ENCODE results near the gene TNFRSF13B. TPM values are rescaled to one million over a fixed set of nuclear protein-coding genes. Genes with fewer than 3 reads are reported as not detected.
"Not testable (repeated sequence)": the region's sequence is repeated elsewhere in the genome, so short reads cannot be mapped to it uniquely, and the experiment has no call there.

Gene TNFRSF13B
- polyA plus RNA-seq, 1 donor, result 0.13 TPM

DNA sequence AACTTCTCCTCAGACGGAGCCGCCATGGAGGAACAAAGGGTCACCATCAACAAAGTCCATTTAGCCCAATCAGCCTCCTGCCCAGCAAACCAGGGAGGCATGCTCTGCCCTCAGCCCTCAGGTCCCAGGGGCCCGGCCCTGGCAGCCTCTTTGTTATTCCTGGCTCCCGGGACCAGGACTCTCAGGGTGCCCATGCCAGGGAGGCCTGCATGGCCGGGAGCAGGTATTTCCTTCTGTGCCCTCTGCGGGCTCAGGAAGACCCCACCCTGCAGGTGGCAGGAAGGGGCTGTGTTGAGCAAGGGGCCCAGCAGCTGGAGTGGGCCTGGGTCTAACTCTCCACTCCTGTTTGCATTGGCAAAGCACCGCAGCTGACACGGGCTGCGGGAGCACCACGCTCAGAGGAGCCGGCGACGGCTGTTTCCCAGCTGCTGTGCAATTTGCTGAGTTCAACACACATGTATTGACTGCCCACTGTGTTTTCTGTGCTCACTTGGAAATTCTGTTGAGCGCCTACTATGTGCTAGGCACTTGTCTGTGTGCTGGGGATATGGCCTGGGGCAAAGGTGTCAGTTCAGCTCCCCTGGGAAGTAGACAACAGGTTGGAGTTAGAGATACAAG lies 33.2 kb upstream of the TNFRSF13B start:
- DNase-seq (ENCODE audit: low read depth), result not testable (repeated sequence)

DNA sequence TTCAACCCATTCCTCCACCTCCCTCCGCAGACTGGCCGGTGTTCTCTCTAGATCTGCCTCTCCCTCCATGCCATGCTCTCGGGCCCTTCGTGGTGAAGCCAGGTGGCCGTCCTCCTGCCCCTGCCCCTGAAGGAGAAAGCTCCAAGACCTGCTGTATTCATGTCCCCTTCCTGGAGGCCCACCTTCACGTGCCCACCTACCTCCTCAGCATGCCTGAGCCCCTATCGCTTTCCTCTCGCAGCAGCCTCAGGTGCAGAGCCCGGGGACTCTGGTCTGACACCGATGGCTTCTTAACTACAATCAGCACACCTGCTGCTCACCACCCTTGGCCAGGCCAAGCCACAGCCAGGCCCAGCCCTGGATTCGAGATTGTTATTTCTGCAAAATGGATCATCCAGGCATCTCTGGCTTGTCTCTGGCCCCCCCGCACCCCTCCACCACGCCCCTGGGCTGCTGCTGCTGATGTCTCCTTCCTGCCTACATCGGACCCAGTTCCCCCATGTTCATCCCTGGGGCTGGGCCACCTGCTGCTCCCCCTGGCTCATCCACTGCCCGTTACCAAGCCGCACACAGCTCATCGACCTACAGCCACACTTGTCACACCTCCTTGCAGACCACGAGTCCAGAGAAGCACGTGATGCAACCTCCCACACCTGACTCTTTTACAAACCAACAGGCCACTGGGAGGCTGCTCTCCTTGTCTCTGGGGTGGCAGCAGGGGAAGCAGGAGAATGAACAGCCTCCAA lies 32.5 kb upstream of the TNFRSF13B start:
- DNase-seq (ENCODE audit: low read depth), result no peak

DNA sequence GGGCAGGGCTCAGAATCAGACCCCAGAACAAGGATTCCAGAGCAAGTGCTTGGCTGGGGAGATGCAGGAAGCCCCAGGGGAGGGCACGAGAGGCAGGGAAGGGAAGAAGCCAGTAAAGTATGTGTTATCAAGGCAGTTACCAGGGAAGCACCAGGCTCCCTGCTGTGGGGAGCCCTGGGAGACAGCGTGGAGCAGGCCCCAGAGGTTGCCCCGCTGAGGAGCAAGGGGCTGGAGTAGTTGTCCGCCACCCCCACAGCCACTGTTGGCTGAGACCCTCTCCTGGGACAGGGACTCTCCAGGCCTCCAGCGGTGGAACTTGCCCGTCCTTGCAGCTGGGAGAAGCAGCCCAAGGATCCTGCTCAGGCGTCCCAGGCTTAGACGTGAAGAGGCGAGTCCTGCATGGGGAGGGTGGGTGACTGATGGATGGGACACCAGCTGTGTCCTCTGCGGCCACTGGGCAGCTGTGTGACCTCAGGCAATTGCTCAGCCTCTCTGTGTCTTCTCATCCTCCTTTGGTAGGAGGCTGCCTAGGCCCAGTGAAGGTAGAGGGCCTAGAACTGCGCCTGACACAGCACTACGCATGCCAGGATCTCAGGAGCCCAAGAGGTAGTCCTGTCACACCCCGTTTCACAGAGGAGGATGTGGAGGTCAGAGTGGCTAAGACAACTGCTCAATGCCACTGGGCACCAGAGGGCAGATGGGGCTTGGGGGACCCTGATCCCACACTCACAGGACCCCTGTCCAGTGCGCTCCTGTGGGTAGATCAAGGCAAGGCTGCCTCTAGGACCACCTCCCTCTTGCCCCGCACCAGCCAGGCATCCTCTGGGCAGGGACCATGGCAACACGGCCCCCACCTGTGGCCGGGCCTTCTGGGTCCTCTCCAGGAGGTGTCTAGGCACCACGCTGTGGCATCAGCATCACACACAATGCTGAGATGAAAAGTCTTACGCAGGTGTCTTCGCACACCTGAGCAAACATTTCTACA lies 31.1 kb upstream of the TNFRSF13B start:
- not testable (repeated sequence) for DNase-seq (ENCODE audit: low read depth)

DNA sequence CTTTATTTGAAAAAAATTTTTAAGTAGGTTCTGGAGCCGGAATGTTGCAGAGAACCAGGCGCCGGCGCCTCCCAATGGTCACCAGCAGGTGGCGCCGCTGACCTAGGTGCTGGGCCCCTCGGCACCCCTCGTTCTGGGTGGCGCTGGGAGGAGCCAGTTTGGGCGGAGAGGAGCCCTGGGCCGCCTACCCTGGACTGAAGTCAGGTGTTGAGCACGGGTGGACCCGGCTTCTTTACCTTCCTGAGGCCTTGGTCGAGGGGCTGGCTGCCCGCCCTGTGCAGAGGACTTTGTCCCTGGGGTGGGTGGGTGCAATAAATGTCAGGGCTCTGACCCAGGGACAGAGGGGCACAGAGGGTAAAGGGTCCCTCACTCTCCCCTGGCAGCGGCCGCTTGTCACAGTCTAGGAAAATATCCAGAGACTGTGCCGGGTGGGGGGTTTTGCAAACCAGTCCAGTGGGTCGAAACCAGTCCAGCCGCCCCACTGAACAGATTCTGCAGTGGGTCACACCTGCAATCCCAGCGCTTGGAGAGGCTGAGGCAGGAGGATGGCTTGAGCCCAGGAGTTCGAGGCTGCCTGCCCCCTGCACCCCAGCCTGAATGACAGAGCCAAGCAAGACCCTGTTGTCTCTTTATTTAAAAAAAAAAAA lies 30.1 kb upstream of the TNFRSF13B start:
- DNase-seq (ENCODE audit: low read depth), result no peak

DNA sequence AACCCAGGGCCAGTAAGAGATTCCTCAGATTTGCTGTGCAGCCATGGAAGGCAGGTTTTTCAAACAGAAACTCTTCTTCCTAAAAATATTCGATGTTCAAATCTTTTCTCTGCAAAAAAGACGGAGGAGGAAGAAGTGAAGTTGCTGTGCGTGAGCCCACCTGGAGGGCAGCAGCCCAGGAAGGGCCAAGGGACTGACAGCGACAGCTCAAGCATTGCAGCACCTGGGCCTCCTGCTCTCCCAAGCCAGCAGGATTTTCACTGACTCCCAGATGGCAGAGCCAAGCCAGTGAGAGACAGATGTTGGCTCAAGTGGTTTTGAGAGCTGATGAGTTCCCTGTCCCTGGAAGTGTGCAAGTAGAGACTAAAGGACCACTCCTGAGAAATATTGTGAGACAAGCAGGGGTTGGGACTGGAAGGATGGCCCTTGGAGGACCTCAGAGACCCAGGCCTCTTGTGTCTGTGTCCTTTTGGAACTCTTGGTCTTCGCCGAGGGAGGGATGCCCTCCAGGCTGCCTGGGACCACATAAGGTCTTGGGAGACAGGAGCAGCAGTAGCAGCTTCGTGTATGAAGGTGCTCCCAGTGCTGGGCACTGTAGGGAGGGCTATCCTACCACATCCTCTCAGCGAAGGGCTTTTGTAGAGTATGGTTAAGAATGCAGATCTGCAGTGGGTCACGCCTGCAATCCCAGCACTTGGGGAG lies 29.3 kb upstream of the TNFRSF13B start:
- no peak for DNase-seq (ENCODE audit: low read depth)

DNA sequence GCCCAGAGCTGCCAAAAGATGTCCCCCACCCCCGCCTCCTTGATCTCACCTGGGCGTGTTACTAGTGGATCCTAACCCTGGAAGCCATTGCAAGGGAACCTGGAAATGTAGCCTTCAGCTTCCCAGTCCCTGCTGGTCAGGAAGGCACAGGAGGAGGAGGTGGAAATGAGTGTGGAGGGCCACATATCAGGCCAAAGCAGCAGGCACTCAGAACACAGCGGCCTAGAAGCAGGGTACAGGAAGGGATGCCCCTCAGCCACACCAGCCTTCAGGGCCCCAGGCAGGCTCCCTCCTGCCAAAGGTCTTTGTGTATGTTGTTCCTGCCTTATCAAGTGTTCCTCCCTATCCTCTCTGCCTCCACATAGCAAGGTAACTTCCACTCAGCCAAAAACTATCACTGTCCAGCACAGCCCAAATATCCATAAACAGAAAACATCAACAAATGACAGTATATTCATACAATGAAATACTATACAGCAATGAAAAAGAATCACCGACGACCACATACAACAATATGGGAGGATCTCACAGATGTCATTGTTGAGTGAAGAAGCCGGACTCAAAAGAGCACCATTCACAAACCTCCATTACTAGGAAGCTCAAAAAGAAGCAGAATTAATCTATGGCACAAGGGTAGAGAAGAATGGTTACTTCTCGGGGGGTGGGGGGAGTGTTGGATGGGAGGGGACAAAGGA lies 28.2 kb upstream of the TNFRSF13B start:
- DNase-seq (ENCODE audit: low read depth), result no peak

DNA sequence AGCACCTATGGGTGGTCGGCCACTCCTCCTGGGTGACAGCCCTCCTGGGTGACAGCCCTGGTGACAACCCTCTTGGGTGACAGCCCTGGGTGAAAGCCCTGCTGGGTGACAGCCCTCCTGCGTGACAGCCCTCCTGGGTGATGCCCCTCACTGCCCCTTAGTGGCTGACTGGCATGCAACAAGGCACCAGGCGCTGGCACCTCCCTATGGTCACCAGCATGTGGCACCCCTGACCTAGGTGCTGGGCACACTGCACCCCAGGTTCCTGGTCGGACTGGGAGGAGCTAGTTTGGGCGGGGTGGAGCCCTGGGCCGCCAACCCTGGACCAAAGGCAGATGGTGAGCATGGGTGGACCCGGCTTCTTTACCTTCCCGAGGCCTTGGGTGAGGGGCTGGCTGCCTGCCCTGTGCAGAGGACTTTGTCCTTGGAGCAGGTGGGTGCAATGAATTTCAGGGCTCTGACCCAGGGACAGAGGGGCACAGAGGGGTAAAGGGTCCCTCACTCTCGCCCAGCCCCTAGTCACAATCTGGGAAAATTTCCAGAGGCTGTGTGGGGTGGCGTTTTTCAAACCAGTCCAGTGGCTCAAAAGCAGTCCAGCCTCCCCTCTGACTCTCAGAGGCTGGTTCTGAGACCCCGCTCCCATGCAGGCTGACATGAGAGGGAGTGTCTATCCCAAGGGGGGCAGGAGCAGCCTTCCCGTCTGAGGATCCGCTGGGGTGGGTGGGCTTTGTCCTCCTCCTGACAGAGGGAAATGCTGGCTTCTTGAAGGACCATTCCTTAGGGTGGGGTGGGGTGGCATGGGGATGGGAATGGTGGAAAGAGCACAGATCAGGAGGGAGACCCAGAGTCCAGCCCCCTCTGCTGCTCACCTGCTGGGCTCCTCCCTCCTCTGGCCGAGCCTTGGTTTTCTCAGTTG lies 25.9 kb upstream of the TNFRSF13B start:
- no peak for DNase-seq (ENCODE audit: low read depth)

DNA sequence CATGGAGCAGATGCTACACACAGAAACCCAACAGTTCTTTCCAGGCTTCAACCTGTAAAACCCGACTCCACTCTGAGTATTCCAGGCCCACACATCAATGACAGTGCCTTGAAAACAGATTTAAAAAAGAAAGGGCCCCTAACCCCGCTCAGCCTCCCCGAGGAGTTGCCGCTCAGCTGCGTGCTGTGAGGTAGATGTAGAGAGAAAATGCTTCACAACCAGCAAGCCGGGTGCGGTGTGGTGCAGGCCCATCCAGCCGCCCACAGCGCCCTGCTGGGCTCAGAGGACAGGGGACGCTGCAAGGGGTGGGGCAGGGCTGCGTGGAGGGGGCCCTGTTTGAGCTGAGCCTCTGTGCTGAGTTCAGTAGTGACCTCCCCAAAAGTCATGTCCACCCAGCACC lies 24.8 kb upstream of the TNFRSF13B start:
- not testable (repeated sequence) for DNase-seq (ENCODE audit: low read depth)

DNA sequence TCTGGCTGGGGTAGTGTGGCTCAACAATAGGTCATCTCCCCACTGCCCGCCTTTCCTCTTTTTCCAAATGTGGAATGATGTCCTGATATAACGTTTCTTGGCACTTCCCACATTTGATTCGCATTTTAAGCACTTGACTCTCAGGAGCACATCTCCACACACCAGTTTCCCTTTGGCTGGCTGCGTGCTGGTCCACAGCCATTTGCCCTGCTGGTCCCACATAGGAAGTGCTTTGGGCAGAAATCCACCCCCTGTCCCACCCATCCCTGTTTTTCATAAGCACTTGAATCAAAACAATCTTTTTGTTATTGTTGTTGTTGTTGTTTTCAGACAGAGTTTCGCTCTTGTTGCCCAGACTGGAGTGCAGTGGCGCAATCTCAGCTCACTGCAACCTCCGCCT lies 24.0 kb upstream of the TNFRSF13B start:
- DNase-seq (ENCODE audit: low read depth), result no peak

DNA sequence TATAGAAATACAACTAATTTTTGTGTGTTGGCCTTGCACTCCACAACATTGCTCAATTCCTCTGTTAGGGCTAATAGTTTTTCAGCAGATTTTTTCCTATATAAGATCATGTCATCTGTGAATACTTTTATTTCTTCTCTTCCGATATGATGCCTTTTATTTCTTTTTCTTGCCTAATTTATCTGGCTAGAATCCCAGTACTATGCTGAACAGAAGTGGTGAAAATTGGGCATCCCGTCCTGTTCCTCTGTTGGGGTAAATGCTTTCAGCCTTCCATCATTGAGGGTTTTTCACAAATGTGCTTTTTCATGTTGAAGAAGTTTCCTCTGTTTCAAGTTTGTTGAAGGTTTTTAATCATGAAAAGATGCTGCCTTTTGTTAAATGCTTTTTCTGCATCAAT lies 22.7 kb upstream of the TNFRSF13B start:
- no peak for DNase-seq (ENCODE audit: low read depth)

DNA sequence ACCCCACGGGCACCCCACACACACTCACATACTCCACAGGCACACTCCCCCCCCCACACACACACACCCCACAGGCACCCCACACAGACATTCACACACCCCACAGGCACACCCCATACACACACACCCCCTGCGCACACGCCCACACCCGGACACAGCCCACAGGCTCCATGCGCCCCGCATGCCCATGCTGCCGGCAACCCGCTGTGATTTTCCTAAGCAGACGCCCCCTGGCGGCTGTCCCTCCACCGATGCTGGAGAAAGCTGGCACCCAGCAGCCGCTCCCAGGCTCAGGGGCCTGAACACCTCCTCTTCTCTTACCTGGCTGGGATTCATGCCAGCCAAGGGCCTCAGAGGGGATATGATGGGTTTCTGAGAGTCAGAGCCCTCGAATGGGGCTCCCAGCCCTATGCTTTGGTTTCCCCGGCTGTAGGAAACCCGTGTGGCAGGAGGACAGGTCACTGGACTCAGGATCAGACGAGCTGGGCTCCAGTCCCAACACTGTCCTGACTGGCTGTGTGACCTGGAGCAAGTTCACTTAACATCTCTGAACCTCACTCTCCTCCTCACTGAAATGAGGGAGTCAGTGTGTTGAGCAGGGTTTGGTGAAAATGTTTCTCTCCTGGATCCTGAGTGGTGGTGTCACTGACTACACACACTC lies 19.6 kb upstream of the TNFRSF13B start:
- DNase-seq (ENCODE audit: low read depth), result no peak

DNA sequence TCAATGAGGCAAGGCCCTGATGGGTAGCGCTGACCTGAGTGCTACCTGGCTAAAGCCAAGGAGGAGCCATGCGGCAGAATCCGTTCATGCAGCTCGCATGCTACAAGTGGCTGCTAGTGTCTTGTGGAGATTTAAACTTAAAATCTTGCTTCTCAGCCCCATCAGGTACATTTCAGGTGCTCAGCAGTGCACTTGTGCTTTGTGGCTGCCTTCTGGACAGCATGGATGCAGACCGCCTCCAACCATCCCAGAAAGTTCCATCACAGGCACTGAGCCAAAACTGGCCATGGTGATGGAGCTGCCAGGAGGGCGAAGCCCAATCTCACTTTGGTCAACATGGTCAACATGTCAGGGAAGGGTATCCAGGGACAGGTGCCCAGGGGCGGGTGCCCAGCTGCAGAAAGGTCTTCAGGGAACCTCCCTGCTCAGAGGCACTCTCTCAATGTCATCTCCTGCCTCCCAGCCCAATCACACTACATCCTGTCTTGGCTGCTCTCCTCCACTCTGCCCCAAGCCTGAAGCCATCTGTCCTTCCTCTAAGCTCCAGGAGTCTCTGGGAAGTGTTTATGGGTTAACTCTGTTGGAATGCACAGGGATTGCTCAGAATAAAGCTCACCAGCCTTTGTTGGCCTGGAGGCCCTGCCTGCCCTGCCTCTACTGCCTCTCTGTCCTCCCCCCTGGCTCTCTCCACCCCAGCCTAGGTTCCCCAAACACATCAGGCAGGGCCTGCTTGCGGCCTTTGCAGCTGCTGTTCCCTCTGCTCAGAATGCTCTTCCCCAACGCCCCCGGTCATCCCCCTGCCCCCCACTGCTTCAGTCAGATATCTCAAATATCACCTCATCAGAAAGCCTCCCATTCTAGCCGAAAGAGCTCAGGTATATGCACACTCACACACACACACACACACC lies 18.3 kb upstream of the TNFRSF13B start:
- DNase-seq (ENCODE audit: low read depth), result no peak

DNA sequence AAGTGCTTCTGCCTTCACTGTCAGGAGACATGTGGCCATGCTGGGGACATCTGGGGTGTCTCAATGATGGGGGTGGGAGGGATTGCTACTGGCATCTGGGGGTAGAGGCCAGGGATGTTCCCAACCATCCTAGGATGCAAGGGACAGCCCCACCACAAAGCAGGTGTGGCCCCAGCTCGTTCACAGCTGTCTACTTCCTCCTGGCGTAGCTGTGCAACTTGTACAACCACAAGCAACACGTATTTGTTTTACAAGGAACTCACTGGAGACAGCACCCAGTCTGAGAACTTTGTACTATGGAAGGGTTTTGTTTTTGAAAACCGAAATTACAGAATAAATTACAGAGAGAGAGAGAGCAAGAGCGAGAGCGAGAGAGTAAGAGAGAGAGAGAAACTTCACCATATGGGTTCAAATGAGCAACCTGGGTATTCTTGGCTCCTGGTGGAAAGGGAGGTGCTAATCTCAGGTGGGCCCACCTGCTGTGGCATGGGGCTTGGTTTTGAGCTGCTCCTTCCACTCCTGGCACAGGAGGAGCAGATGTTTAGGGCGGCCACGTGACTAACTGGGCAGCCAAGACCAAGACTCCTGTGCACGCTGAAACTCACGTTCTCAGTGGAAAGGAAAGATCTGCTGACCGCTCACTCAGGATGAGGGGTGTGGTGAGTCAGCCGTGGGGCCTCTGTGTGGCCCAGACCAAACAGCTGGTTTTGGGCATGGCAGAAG lies 17.5 kb upstream of the TNFRSF13B start:
- DNase-seq (ENCODE audit: low read depth), result no peak

DNA sequence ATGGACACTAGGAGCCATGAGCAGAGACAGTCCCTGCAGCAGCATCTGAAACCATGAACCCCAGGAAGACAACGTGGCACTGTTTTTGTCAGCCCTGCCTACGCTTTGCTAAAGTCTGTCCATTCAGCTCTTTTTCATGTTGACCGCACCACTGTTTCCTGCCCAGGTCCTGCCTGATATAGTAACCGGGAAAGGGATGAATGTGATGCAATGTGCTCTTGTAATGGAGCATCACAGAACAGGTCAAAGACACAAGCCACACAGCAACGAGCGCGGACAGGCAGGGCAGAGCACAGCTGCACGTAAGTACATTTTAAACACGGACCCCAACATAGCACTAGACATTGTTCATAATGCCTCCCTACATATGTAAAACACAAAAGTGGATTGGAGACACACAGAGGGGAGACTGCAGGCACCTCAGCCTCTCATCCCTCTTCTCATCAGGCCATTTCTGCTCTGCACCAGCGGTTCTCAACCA lies 16.9 kb upstream of the TNFRSF13B start:
- DNase-seq (ENCODE audit: low read depth), result no peak

DNA sequence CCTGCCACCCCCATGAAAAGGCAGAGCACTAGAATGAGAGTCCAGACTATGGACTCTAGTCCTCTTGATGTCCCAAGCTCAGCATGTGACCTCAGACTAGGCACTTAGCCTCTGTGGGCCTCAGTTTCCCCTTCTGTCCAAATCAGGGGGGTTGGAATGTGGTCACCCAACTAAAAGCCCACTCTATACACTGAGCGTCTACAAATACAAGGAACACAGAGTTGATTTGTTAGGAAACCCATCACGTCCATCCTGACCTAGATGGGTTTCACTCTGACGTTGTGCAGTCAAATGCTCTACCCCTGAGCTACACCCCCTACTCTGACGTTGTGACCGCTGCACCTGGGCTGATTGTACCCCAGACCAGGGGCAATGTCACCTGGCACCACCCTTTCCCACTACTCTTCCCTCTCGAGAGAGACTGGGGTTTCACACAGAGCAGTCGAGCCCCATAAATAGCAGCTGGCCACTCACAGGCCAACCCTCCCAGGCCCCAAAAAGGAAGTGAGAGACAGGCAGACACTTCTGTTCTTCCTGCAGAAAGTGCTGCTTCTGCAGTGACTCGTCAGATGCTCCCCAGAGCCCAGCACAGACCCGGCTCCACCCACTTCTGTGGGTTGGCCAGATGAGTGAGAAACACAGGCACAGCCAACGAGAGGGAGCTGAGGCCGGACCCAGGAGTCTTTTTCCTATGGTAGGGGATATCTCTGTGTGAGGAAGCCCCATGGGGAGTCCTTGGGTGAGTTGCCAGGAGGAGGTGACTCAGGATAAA lies 16.1 kb upstream of the TNFRSF13B start:
- DNase-seq (ENCODE audit: low read depth), result peak; percentile 43

Measured in forelimb muscle (tissue), 1 donor.